Activated T-cell treated with anti-CD3 and anti-CD28 coated beads, Interleukin-2, amount 50 U/mL, for 72 hours (primary cell): ENCODE data around the gene NKTR. TPM values are rescaled to one million over a fixed set of nuclear protein-coding genes. Genes with fewer than 3 reads are reported as not detected.

ENCODE experiments used
- ATAC-seq, 2 donors: fragments of 150-1000 bp; cut with Tn5 transposase; replicated peaks in 1 of 2; 2 replicates each; pipeline ENCODE4 v1.10.0; 2021; ENCODE audit warnings: moderate library complexity in 2 of 2, mild to moderate bottlenecking in 1 of 2
- DNase-seq, 2 donors: peaks; one replicate each; pipeline ENCODE4 v3.0.0; 2021 to 2022; ENCODE audit warnings: mixed read lengths in 1 of 2
- H3K27ac Mint-ChIP-seq: one replicate; pipeline ENCODE4 v1.8.0; 2022; ENCODE audit warnings: mild to moderate bottlenecking, moderate library complexity, mixed read lengths
- H3K27me3 Mint-ChIP-seq: one replicate; pipeline ENCODE4 v1.8.0; 2022; ENCODE audit warnings: low read depth, mixed read lengths
- H3K36me3 Mint-ChIP-seq, 2 donors: one replicate each; pipeline ENCODE4 v1.8.0; 2022; ENCODE audit warnings: mixed read lengths in 2 of 2, mild to moderate bottlenecking in 1 of 2; ENCODE audit not compliant: insufficient read depth in 2 of 2
- H3K4me1 Mint-ChIP-seq: one replicate; pipeline ENCODE4 v1.8.0; 2022; ENCODE audit warnings: low read depth, mixed read lengths
- H3K4me3 Mint-ChIP-seq, 2 donors: one replicate each; pipeline ENCODE4 v1.8.0; 2022; ENCODE audit warnings: mild to moderate bottlenecking in 2 of 2, mixed read lengths in 2 of 2, moderate library complexity in 2 of 2
- H3K9me3 Mint-ChIP-seq, 2 donors: one replicate each; pipeline ENCODE4 v1.8.0; 2022; ENCODE audit warnings: mixed read lengths in 2 of 2
- total RNA-seq, 2 donors: library from RNA; stranded (reverse); gene quantifications; one replicate each; pipeline ENCODE4 v1.2.3, GENCODE V29; 2022

Gene NKTR
- total RNA-seq, 2 donors from 2014 or later: 109 to 111 TPM

DNA sequence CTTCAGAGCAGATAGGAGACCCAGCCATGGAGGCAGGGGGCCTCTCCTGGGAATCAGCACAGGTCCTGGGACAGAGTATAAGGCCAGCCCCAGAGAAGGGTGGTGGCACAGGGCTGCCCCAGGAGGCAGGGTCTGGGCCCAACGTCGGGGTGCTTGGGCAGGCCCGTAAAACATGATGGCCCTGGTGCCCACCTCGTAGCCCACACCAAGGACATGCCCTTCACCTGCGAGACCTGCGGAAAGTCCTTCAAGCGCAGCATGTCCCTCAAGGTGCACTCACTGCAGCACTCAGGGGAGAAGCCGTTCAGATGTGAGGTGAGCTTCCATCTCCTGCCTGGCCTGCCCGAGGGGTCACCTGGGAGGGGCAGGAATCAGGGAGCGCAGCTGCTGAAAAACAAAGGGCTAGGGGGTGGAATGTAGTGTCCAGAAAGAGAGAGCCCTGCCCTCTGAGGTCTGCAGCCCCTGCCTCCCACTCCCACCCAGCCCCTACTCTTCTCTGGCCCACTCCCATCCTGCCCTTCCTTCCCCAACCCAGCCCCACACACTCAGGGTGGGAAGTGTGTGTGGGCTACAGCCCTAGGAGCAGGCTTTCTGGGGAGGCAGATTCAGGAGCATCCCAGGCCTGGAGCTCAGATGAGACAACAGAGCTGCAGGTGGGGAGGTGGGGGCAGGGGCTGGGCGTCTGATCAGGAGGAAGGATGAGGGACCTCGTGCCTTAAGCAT, 62.5 kb downstream of the NKTR start:
- ATAC-seq: no peak
- Mint-ChIP-seq H3K4me1 (no peaks in the 10 kb centered on the region), H3K27me3 (no peaks in the 10 kb centered on the region), H3K27ac (no peak overlapping the region), H3K4me3 (no peak overlapping the region), H3K9me3 (no peaks in the 10 kb centered on the region), H3K36me3 (no peaks in the 10 kb centered on the region)
- DNase-seq: no peak

DNA sequence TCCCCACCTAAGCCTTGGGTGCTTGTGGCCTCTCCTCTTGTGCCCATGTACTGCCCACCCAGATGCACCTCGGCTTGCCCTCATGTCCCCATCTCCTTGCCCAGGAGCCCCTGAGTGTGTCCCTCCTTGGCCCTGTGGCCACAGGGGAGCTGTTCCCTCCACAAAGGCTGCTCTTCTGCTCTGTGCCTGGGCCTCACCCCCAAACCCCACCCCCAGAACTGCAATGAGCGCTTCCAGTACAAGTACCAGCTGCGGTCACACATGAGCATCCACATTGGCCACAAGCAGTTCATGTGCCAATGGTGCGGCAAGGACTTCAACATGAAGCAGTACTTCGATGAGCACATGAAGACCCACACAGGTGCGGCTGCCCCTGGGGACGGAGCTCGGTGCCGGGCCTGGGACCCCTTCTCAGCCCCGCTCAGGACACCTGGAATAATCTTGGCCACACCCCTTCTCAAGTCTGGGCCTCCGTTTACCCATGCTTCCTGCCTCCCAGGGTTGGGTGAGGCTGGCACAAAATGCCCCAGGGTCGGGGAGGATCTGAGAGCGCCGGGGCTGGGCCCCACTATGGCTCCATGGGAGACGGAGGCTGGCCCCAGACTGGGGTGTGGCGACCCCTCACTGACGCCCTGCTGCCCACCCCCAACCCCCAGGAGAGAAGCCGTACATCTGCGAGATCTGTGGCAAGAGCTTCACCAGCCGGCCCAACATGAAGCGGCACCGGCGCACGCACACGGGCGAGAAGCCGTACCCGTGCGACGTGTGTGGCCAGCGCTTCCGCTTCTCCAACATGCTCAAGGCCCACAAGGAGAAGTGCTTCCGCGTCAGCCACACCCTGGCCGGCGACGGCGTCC, 63.3 kb downstream of the NKTR start:
- no peaks in the 10 kb centered on the region for H3K4me1 Mint-ChIP-seq
- peaks cover 0 to 4% of the 10 kb centered on the region in 2 donors for H3K9me3 Mint-ChIP-seq
- no peak for DNase-seq
- H3K27me3 Mint-ChIP-seq: no peaks in the 10 kb centered on the region
- no peak for ATAC-seq
- no peaks in the 10 kb centered on the region for H3K36me3 Mint-ChIP-seq
- H3K4me3 Mint-ChIP-seq: no peak overlapping the region
- H3K27ac Mint-ChIP-seq: no peak overlapping the region

DNA sequence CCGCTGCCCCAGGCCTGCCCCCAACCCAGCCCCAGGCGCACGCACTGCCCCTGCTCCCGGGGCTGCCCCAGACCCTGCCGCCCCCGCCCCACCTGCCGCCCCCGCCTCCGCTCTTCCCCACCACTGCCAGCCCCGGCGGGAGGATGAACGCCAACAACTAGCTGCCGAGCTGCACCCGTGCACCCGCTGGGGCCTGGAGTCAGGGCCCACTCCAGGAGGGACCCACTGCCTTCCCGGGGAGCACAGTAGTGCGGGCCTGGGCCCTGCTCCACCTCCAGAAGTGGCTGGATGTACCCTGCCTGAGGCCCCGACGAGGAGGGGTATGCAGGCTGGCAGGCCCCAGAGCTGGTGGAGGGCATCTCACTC, 63.9 kb downstream of the NKTR start:
- no peak overlapping the region for H3K4me3 Mint-ChIP-seq
- H3K36me3 Mint-ChIP-seq: no peaks in the 10 kb centered on the region
- H3K9me3 Mint-ChIP-seq: peaks cover 0 to 5% of the 10 kb centered on the region in 2 donors
- H3K27me3 Mint-ChIP-seq: no peaks in the 10 kb centered on the region
- H3K27ac Mint-ChIP-seq: no peak overlapping the region
- H3K4me1 Mint-ChIP-seq: no peaks in the 10 kb centered on the region
- ATAC-seq: no peak
- DNase-seq: no peak

DNA sequence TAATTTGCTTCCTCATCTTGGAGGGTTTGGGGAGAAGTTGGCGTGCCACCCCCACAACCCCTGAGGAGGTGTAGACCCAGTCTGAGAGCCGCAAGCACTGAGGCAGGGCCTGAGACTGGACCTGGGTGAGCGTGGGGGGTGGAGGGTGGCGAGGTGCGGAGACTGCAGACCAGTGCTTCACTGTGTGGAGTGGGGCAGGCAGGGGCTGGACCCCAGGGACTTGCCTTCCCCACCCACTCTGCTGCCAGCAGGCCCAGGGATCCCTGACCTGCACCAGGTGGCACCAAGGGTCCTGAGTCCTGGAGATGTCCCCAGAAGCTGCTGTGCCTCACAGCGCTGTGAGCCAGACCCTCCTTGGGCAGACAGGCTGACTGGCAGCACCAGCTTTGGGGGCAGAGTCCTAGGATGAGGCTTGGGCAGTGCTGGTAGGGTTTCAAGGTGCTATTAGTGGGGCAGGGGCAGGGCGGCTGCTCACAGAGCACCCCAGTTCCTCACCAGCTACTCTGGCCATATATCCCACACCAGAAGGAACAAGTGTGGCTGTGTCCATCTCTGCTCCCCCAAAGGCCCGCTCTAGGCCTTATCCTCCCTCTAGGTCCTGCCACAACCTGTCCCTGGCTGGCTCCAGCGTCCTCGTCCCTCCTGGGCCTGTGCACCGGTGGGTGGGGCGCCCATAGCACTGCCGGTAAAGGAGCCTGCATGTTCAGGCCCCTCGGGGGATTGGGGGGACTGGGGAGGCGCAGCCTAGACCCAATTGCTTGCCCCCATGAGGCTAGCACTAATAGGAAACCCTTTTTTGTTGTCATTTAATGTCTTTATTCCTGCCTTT, 64.8 kb downstream of the NKTR start:
- H3K27ac Mint-ChIP-seq: no peak overlapping the region
- no peaks in the 10 kb centered on the region for H3K36me3 Mint-ChIP-seq
- no peaks in the 10 kb centered on the region for H3K4me1 Mint-ChIP-seq
- DNase-seq: no peak
- H3K4me3 Mint-ChIP-seq: no peak overlapping the region
- peaks cover 0 to 5% of the 10 kb centered on the region in 2 donors for H3K9me3 Mint-ChIP-seq
- no peaks in the 10 kb centered on the region for H3K27me3 Mint-ChIP-seq
- no peak for ATAC-seq

DNA sequence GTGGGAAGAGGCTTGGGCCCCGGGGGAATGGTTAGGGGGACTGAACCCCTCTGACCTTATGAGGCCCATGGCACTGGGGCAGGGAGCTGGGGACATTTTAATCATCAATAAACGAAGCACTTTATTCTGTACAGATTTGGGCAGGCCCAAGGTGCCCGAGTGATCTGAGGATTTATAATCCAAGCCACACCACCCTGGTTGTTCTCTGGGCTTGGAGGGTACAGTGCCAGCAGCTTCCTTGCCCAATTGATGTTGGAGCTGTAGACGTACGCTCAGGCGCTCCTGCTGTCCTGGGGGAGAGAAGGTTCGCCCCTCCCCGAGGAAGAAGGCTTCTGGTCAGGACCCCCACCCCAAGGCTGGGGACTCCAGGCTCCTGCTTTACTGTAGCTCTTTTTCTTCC, 65.5 kb downstream of the NKTR start:
- DNase-seq: no peak
- no peak for ATAC-seq
- peaks cover 0 to 5% of the 10 kb centered on the region in 2 donors for H3K9me3 Mint-ChIP-seq
- H3K4me1 Mint-ChIP-seq: no peaks in the 10 kb centered on the region
- no peak overlapping the region for H3K27ac Mint-ChIP-seq
- H3K27me3 Mint-ChIP-seq: no peaks in the 10 kb centered on the region
- H3K36me3 Mint-ChIP-seq: no peaks in the 10 kb centered on the region
- no peak overlapping the region for H3K4me3 Mint-ChIP-seq

DNA sequence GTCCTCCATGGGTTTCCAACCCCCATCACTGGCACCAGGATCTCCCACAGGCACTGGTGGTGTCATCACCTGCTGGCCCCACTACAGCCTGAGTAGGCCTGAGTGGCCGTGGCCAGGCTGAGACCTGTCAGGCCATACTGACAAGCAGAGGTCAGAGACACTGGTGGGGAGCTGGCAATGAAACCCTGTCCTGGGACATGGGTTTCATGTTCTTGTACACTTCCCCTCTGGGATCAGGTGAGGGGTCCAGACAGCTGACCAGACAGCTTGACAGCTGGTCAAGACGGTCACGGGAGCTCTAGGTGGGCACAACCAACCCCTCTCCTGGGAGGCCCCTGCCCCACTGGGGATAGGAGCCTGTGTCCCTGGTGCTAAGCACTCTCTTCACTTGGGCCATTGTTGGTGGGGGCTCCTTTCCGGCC, 66.1 kb downstream of the NKTR start:
- Mint-ChIP-seq H3K9me3 (peaks cover 0 to 5% of the 10 kb centered on the region in 2 donors), H3K36me3 (no peaks in the 10 kb centered on the region), H3K4me1 (no peaks in the 10 kb centered on the region), H3K4me3 (no peak overlapping the region), H3K27ac (no peak overlapping the region), H3K27me3 (no peaks in the 10 kb centered on the region)
- ATAC-seq: no peak
- no peak for DNase-seq

DNA sequence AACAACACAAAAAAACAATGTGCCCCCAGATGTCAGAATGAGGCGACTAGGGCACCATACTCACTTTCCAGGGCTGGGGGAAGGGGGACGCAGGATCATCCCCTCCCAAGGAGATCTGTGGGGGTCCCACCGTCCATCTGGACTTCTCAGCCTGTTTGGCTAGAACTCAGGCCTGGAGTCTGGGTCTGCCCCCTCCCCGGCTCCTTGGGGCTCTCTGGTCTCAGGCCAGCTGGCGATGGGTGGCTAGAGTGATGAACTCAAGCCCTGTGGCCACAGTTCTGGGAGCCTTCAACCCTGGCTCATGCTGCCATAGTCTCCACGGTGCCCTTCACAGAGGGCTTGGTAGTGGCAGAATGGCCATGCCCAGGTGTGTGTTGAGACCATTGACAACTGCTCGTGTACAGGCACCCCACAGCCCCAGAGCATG, 66.6 kb downstream of the NKTR start:
- Mint-ChIP-seq H3K27me3 (no peaks in the 10 kb centered on the region), H3K4me1 (no peaks in the 10 kb centered on the region), H3K27ac (no peak overlapping the region), H3K4me3 (no peak overlapping the region), H3K36me3 (no peaks in the 10 kb centered on the region), H3K9me3 (peaks cover 0 to 5% of the 10 kb centered on the region in 2 donors)
- DNase-seq: no peak
- no peak for ATAC-seq

DNA sequence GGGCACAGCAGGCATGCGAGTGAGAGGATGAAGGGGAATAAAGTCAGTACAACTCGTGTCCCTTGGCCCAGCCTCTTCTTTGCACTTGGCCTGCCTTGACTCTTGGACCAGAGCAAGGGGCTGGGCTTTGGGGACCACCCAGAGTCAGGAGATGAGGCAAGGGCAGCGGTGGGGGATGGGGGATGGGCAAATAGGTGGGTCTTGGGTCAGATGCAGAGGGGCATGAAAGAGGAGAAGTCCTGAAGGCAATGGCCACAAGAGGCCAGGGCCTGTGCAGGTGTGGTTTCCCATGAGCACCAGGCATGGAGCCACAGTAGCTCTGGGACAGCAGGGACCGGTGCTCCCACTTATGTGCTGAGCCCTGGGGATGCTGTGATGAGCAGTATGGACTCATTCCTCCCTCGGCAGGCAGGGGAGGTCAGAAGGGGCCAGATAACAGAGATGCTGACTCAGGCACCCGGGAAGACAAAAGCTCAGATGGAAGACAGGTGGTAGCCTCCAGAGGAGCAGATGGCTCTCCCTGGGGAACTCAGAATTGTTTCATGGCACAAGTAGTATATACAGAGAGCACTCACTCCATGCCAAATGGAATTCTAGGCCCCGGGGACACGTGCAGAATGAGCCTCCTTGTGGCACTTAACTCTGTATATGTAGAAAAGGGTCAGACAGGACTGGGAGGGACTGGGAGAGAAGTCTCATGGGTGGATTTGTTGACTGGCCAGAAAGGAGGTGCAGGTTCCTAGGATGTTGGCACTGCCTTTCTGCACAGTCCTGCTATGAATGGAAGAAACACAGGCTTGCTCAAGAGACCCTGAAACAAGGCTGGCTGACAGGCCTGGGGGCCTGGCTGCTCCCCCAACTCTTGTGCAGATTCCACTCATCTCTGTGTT, 67.3 kb downstream of the NKTR start:
- Mint-ChIP-seq H3K4me3 (no peak overlapping the region), H3K36me3 (no peaks in the 10 kb centered on the region), H3K4me1 (no peaks in the 10 kb centered on the region), H3K27ac (no peak overlapping the region), H3K27me3 (no peaks in the 10 kb centered on the region), H3K9me3 (peaks cover 0 to 5% of the 10 kb centered on the region in 2 donors)
- DNase-seq (no peak), ATAC-seq (no peak)

DNA sequence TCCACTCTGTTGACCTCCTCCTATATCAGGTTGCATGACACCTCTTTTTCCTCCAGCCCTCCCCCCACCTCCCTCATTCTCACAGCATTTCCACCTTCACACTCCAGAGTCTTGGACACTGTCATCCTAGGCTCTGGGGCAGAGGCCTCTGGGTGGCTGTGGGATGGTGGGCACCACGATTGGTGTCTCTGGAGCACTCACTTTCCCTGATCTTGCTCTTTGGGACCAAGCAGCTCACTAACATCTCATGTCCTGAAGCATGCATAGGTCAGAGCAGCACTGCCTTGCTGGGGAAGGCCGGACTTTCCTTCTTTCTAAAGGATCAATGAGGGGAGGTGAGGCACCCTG, 67.9 kb downstream of the NKTR start:
- Mint-ChIP-seq H3K27me3 (no peaks in the 10 kb centered on the region), H3K36me3 (no peaks in the 10 kb centered on the region), H3K9me3 (peaks cover 0 to 5% of the 10 kb centered on the region in 2 donors), H3K4me3 (no peak overlapping the region), H3K27ac (no peak overlapping the region), H3K4me1 (no peaks in the 10 kb centered on the region)
- no peak for ATAC-seq
- no peak for DNase-seq

DNA sequence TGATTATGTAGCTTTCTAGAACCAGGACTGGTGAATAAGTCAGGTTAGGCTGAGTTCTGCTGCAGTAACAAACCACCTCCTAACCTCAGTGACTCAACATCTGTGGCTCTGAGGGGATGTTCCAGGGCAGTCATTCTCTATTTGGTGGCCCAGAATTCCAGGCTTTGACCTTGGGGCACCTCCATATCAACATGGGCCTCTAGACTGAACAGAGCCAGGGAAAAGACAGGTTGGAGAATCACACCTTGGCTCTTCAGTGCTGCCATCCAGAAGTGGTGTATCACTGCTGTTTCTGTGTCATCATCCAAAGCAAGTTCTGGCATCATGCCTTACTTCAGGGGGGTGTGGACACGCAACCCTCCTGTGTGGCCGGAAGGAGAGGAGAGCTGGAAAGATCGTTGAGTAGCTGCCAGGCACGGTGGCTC, 68.3 kb downstream of the NKTR start:
- Mint-ChIP-seq H3K27me3 (no peaks in the 10 kb centered on the region), H3K9me3 (peaks cover 0 to 5% of the 10 kb centered on the region in 2 donors), H3K4me1 (no peaks in the 10 kb centered on the region), H3K27ac (no peak overlapping the region), H3K4me3 (no peak overlapping the region), H3K36me3 (no peaks in the 10 kb centered on the region)
- no peak for DNase-seq
- ATAC-seq: no peak

DNA sequence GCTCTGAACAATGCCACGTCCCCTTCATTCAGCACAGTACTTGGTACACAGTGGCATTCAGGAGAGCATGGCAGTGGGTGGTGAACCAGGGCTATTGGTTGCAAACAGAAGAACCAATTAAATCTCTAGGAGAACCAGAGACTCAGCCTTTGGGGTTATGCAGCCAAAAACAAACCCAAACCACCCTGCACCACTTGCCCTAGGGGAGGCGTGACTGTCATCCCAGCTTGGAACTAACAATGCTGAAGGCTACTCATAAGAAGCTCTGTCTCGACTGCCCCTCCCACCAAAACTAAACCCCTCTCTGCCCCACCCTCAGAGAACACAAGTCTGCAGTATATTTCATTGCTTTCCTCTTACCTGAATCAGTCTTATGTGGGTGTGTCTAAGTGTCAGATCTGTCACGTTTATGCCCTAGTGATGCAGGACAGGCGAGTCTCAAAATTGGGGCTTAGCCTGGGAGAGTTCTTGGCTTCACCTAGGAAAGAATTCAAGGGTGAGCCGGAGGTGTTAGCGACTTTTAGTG, 69.6 kb downstream of the NKTR start:
- Mint-ChIP-seq H3K36me3 (no peaks in the 10 kb centered on the region), H3K27me3 (no peaks in the 10 kb centered on the region), H3K4me1 (no peaks in the 10 kb centered on the region), H3K4me3 (no peak overlapping the region), H3K27ac (no peak overlapping the region), H3K9me3 (peaks cover 0 to 5% of the 10 kb centered on the region in 2 donors)
- DNase-seq: no peak
- no peak for ATAC-seq

DNA sequence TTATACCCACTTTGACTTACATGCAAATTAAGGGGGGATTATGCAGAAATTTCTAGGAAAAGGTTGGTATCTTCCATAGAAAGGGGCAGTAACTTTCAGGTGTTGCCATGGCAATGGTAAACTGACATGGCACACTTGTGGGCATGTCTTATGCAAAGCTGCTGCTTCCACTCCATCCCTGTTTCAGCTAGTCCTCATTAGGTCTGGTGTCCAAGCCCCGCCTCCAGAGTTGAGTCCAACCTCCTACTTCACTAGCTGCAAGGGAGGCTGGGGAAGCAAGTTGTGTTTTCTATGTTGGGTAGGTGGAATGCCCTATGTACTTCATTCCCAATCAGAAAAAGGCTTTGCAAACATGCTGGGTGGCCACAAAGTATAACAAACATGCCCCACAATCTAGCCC, 70.2 kb downstream of the NKTR start:
- ATAC-seq (no peak), DNase-seq (no peak)
- no peaks in the 10 kb centered on the region for H3K4me1 Mint-ChIP-seq
- H3K4me3 Mint-ChIP-seq: no peak overlapping the region
- H3K27me3 Mint-ChIP-seq: no peaks in the 10 kb centered on the region
- no peaks in the 10 kb centered on the region for H3K36me3 Mint-ChIP-seq
- no peak overlapping the region for H3K27ac Mint-ChIP-seq
- peaks cover 0 to 5% of the 10 kb centered on the region in 2 donors for H3K9me3 Mint-ChIP-seq
